MM.1S (cell line): Measurements from ENCODE around the gene PLA2G6.
"Not testable (repeated sequence)": the region's sequence is repeated elsewhere in the genome, so short reads cannot be mapped to it uniquely, and the experiment has no call there.

ENCODE experiments used
- DNase-seq: peaks from one replicate; pipeline ENCODE4 v3.0.0-alpha.2; 2015
- H2AFZ ChIP-seq: fragments of 300-600 bp; sonication (generic); 2 replicates; pipeline ENCODE4 v1.6.0; 2016; ENCODE audit warnings: antibody characterized with exemption, low read length
- H3F3A ChIP-seq: fragments of 300-600 bp; sonication (generic); 2 replicates; pipeline ENCODE4 v1.6.1; 2016; ENCODE audit warnings: mild to moderate bottlenecking, antibody characterized with exemption, low read length, moderate library complexity, mixed read lengths; ENCODE audit not compliant: insufficient read depth
- H3K27ac ChIP-seq: fragments of 300-600 bp; sonication (generic); 2 replicates; pipeline ENCODE4 v1.5.1; 2016; ENCODE audit warnings: mild to moderate bottlenecking, low read length
- H3K27me3 ChIP-seq: fragments of 300-600 bp; sonication (generic); replicated peaks from 2 replicates; pipeline ENCODE4 v1.6.0; 2016; ENCODE audit warnings: low read length; ENCODE audit not compliant: insufficient read depth
- H3K36me3 ChIP-seq: fragments of 300-600 bp; sonication (generic); replicated peaks from 2 replicates; pipeline ENCODE4 v1.6.1; 2016; ENCODE audit warnings: mild to moderate bottlenecking, low read length, mixed read lengths; ENCODE audit not compliant: insufficient read depth
- H3K4me1 ChIP-seq: fragments of 300-600 bp; sonication (generic); 2 replicates; pipeline ENCODE4 v1.6.1; 2016; ENCODE audit warnings: low read length, mixed read lengths
- H3K4me2 ChIP-seq: fragments of 300-600 bp; sonication (generic); 2 replicates; pipeline ENCODE4 v1.6.0; 2016; ENCODE audit warnings: low read depth, low read length
- H3K4me3 ChIP-seq: fragments of 300-600 bp; sonication (generic); 2 replicates; pipeline ENCODE4 v1.5.1; 2016; ENCODE audit warnings: low read length, mixed read lengths
- H3K79me2 ChIP-seq: fragments of 300-600 bp; sonication (generic); 2 replicates; pipeline ENCODE4 v1.6.1; 2016; ENCODE audit warnings: mixed run types, low read length, mixed read lengths
- H3K9ac ChIP-seq: fragments of 300-600 bp; sonication (generic); 2 replicates; pipeline ENCODE4 v1.6.1; 2016; ENCODE audit warnings: low read length, mixed read lengths
- H3K9me2 ChIP-seq: fragments of 300-600 bp; sonication (generic); replicated peaks from 2 replicates; pipeline ENCODE4 v1.6.1; 2016; ENCODE audit warnings: mild to moderate bottlenecking, low read length, mixed read lengths; ENCODE audit not compliant: insufficient read depth
- H3K9me3 ChIP-seq: fragments of 300-600 bp; sonication (generic); replicated peaks from 2 replicates; pipeline ENCODE4 v1.6.1; 2016; ENCODE audit warnings: mild to moderate bottlenecking, low read length, mixed read lengths; ENCODE audit not compliant: insufficient read depth
- H4K20me1 ChIP-seq: fragments of 300-600 bp; sonication (generic); 2 replicates; pipeline ENCODE4 v1.6.1; 2016; ENCODE audit warnings: mild to moderate bottlenecking, low read length, moderate library complexity, mixed read lengths; ENCODE audit not compliant: insufficient read depth
- CTCF ChIP-seq: fragments of 300-600 bp; sonication (generic); IDR thresholded peaks from 2 replicates; pipeline ENCODE4 v1.5.1; 2016; ENCODE audit warnings: antibody characterized with exemption, low read length, mixed read lengths
- EZH2 ChIP-seq: fragments of 300-600 bp; sonication (generic); optimal IDR thresholded peaks from 2 replicates; pipeline ENCODE3; 2017; ENCODE audit warnings: low read depth, mild to moderate bottlenecking, antibody characterized with exemption, low read length, mixed read lengths
- EZH2phosphoT487 ChIP-seq: fragments of 300-600 bp; sonication (generic); IDR thresholded peaks from 2 replicates; pipeline ENCODE4 v1.6.1; 2018; ENCODE audit warnings: antibody characterized with exemption, low read length

Gene PLA2G6

GRCh38 chr22:38186429-38186828, 4.8 kb upstream of the PLA2G6 start:
- Histone ChIP-seq H3K9me2 (no peaks in the 10 kb centered on the region), H2AFZ (no peak overlapping the region), H3K9me3 (no peaks in the 10 kb centered on the region), H4K20me1 (no peaks in the 10 kb centered on the region), H3K27me3 (no peaks in the 10 kb centered on the region), H3K4me3 (no peak overlapping the region), H3K36me3 (no peaks in the 10 kb centered on the region), H3K4me2 (no peak overlapping the region), H3K27ac (no peak overlapping the region), H3K4me1 (peaks cover 4% of the 10 kb centered on the region; the same call in 1 of the 2 replicates), H3K9ac (no peak overlapping the region), H3F3A (peaks cover under 1% of the 10 kb centered on the region; the same call in 1 of the 2 replicates), H3K79me2 (peaks cover under 1% of the 10 kb centered on the region)
- TF ChIP-seq EZH2phosphoT487 = no peak
- TF ChIP-seq CTCF = no peak
- no peak for TF ChIP-seq EZH2
- no peak for DNase-seq

GRCh38 chr22:38184788-38185187, 3.2 kb upstream of the PLA2G6 start:
- H2AFZ ChIP-seq = no peak overlapping the region
- no peak overlapping the region for H3K4me3 ChIP-seq
- TF ChIP-seq EZH2phosphoT487 (no peak), CTCF (no peak), EZH2 (no peak)
- H3K27me3 ChIP-seq = no peaks in the 10 kb centered on the region
- no peak overlapping the region for H3K9ac ChIP-seq
- DNase-seq = no peak
- no peaks in the 10 kb centered on the region for H3K9me2 ChIP-seq
- H4K20me1 ChIP-seq = no peaks in the 10 kb centered on the region
- no peaks in the 10 kb centered on the region for H3K36me3 ChIP-seq
- no peak overlapping the region for H3K4me2 ChIP-seq
- H3K27ac ChIP-seq = no peak overlapping the region
- H3K4me1 ChIP-seq = peaks cover 15% of the 10 kb centered on the region
- peaks cover 16% of the 10 kb centered on the region for H3F3A ChIP-seq
- H3K9me3 ChIP-seq = no peaks in the 10 kb centered on the region
- peaks cover 6% of the 10 kb centered on the region for H3K79me2 ChIP-seq

GRCh38 chr22:38180841-38181452, 683 bp downstream of the PLA2G6 start:
- TF ChIP-seq CTCF (no peak), EZH2phosphoT487 (no peak), EZH2 (no peak)
- peak overlapping the region; percentile 53 for H2AFZ ChIP-seq
- H3K4me3 ChIP-seq = peak overlapping the region; percentile 86
- no peaks in the 10 kb centered on the region for H3K9me3 ChIP-seq
- peak overlapping the region; percentile 94 for H3K4me2 ChIP-seq
- peaks cover 22% of the 10 kb centered on the region for H3F3A ChIP-seq
- H3K4me1 ChIP-seq = peaks cover 30% of the 10 kb centered on the region
- H3K9ac ChIP-seq = peak overlapping the region; percentile 97
- H3K27ac ChIP-seq = peak overlapping the region; percentile 95
- H4K20me1 ChIP-seq = no peaks in the 10 kb centered on the region
- peak; percentile 76 for DNase-seq
- no peaks in the 10 kb centered on the region for H3K9me2 ChIP-seq
- no peaks in the 10 kb centered on the region for H3K27me3 ChIP-seq
- peaks cover 13% of the 10 kb centered on the region for H3K79me2 ChIP-seq
- no peaks in the 10 kb centered on the region for H3K36me3 ChIP-seq

GRCh38 chr22:38178605-38178937, 3.1 kb downstream of the PLA2G6 start:
- Histone ChIP-seq H3K79me2 (peaks cover 13% of the 10 kb centered on the region), H3K4me1 (peaks cover 30% of the 10 kb centered on the region), H3F3A (peaks cover 22% of the 10 kb centered on the region)
- H3K9me3 ChIP-seq, H3K9me2 ChIP-seq, DNase-seq, H2AFZ ChIP-seq, H3K27ac ChIP-seq, H3K9ac ChIP-seq, H3K4me2 ChIP-seq, H3K27me3 ChIP-seq, H4K20me1 ChIP-seq, H3K4me3 ChIP-seq, H3K36me3 ChIP-seq: not testable (repeated sequence)
